ENCODE measurements around the gene C1QTNF1.

Gene C1QTNF1

GRCh38 chr17:79023886-79024771, at the start of gene C1QTNF1:
C1QTNF1 (plus strand) TSS chr17:79024169; CDS start chr17:79043969, 19,800 bp downstream.
- in situ Hi-C loops (cut with HindIII; ENCODE audit: low sequenced_read_pairs) = loop anchor here (10.0 kb wide), 1 partner anchor 851 kb away; no protein-coding TSS in a partner anchor

- in situ Hi-C loops (cut with HindIII; ENCODE audit: low sequenced_read_pairs) = no loop called here
Measured at GRCh38 chr17:78974635-78975591, 49.1 kb upstream of the C1QTNF1 start.

- in situ Hi-C loops (cut with HindIII; ENCODE audit: low sequenced_read_pairs) = no loop called here
Measured at GRCh38 chr17:78976907-78977680, 46.9 kb upstream of the C1QTNF1 start.

DNA sequence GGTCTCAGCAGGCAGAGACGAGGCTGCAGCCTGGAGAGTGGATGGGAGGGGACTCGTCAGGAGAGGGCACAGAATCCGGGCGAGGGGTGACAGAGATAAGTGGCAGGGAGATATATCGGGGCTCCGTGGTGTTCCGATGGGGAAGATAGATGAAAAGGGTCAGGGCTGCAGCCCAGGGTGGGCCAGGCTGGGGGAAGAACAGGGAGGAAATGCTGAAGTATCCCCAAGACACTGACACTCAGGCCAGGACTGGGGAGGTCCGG, 46.4 kb upstream of the C1QTNF1 start:
- in situ Hi-C loops (cut with HindIII; ENCODE audit: low sequenced_read_pairs) = no loop called here

- in situ Hi-C loops (cut with HindIII; ENCODE audit: low sequenced_read_pairs) = no loop called here
Measured at GRCh38 chr17:78977997-78978973, 45.7 kb upstream of the C1QTNF1 start.

DNA sequence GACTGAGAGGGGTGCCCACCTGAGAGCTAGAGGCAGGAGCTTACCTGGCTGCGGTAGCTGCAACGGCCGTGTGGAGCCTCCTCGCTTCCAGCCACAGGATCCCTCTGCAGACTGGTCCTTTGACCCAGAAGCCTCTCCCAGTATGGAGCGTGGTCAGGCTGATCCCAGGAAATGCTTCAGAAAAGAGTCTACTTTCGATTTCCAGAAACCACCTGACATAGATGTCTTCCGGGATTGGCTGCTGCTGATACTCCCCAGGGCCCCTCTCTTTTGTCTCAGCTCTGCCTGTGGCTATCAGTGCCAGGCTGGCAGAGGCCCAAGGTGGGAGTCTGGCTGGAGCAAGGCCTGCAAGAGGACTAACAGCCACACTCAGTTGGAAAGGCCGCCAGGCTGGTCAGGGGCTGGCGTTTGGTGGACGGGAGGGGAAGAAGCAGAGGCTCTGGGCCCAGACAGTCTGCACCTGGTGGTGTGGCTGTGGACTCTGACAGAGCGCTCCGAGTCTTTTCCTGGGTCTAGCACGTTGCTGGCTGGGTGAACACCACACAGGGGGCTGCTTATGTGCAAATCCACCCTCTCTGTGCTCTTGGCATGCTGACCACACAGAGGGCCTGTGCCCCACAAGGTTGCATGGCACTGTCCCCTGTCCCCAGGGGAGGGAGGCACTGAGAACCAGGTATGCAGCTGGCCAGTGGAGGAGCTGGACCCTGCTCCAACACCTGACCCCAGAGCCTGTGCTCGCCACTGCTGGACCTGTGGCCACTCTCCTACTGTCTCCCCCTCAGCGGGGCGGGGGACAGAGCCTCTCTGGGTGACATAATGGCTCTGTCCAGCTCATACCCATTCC, 44.0 kb upstream of the C1QTNF1 start, which contains the start of gene LGALS3BP:
TSS of gene LGALS3BP (minus strand) at position 144 of the 844 bp plus-strand sequence. CDS start 2,732 bp downstream, outside the sequence.
- in situ Hi-C loops (cut with HindIII; ENCODE audit: low sequenced_read_pairs) = no loop called here

- in situ Hi-C loops (cut with HindIII; ENCODE audit: low sequenced_read_pairs) = no loop called here
Measured at GRCh38 chr17:78980624-78980972, 43.4 kb upstream of the C1QTNF1 start.

DNA sequence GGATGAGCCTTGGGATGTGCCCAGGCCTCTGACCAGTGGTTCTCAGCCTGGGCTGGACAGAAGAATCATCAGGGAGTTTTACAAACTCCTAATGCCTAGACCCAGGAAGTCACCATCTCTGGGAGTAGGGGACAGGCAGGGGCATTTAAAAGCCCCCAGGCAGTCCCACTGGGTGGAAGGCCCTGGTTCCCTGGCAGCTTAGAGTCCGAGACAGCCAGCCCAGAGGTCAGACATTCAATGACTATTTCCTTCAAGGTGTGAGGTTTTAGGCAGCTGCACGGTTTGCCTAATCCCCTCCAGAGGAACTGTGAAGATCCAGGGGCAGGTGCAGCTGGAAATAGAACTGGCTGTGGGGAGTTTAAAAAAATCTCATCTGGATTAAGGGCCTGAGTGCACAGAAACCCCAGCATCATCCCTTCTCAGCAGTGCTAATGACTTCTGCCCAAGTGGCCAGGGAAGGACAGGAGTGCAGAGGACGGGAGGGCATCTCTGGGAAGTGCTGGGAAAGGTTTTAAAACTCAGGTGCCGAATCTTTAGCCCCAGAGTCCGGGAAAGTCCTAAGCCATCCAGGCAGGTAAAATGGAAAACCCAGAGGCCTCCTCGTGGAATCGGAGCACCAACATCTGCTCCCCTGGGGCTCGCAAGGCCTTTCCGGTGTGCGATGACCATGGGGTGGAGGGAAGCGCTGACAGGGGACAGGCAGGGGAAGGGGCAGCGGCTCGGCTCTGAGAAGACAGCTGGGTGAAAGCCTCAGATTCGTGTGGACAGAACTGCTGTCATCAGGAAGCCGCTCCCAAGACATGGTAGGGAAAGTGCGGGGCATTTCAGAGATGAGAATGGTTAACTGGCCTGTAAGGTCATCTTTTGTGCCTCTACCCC, 42.7 kb upstream of the C1QTNF1 start:
- in situ Hi-C loops (cut with HindIII; ENCODE audit: low sequenced_read_pairs) = no loop called here

- in situ Hi-C loops (cut with HindIII; ENCODE audit: low sequenced_read_pairs) = no loop called here
Measured at GRCh38 chr17:78985395-78985794, 38.6 kb upstream of the C1QTNF1 start.

GRCh38 chr17:78986048-78986648, 37.8 kb upstream of the C1QTNF1 start:
- in situ Hi-C loops (cut with HindIII; ENCODE audit: low sequenced_read_pairs) = no loop called here

DNA sequence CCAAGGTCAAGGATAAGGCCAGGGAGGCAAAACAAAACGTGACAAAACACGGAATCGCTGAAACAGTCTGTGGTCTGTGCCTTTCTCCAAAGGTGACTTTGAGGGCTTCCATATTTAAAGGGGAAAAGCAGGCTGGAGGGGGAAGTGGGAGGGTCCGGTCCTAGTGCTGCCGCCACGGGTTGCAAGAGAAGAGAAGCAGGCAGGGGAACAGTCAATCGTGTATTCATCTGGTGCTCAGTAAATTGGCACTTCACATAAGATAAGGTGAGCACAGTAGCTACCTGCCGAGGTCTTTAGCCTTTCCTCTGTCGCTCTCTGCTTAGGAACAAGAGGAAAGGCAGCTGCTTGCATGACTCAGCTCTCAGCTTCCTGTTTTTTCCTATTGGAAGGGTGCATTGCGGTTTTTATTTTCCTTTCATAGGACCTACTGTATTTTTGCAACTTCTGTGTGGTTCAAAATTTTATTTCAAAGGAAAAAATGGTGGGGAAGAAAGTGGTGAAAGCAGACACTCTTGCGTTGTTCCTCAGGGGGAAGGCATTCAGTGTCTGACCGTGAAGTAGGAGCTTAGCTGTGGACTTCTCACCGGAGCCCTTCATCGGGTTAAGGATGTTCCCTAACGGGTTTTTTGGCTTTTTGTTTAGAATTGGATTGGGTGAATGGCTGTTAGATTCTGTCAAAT, 37.2 kb upstream of the C1QTNF1 start:
- in situ Hi-C loops (cut with HindIII; ENCODE audit: low sequenced_read_pairs) = no loop called here

DNA sequence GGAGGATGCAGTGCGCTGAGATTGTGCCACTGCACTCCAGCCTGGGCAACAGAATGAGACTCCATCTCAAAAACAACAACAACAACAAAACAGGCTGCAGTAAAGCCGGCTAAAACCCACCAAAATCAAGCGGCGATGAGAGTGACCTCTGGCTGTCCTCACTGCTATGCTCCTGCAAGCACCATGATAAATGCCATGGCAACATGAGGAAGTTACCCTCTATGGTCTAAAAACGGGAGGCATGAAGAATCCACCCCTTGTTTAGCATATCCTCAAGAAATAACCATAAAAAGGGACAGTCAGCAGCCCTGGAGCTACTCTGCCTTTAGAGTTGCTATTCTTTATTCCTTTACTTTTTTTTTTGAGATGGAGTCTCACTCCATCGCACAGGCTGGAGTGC, 35.8 kb upstream of the C1QTNF1 start:
- in situ Hi-C loops (cut with HindIII; ENCODE audit: low sequenced_read_pairs) = no loop called here

DNA sequence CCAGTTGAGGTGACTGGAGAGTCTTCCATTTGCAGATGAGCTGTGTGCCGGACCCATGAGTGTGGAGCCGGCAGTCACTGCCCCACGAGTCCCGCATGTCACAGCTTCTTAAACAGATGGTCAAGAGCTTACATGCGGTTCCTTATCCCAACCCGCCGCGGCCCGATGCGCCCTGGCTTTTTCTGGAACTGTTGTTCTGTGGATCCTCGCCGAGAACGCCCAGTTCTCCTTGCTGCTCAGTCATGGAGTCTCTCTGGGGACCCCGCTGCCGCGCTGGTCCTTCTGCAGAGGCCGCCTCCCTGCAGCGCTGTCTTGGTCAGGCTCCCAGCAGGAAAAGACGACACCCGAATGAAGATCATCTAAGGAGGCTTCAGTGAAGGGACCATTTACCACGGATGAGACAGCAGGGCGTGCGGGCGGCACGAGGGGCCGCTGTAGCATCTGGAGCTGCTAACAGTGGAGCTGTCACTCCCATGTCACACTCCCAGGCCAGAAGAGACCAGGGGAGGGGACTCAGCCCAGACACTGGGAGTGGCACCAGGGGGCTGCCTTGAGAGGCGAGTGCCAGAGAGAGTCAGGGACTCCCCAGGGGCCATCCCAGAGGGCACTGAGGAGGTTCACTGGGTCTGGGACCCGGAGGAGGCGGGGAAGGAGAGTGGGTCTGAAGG, 33.5 kb upstream of the C1QTNF1 start:
- in situ Hi-C loops (cut with HindIII; ENCODE audit: low sequenced_read_pairs) = no loop called here

DNA sequence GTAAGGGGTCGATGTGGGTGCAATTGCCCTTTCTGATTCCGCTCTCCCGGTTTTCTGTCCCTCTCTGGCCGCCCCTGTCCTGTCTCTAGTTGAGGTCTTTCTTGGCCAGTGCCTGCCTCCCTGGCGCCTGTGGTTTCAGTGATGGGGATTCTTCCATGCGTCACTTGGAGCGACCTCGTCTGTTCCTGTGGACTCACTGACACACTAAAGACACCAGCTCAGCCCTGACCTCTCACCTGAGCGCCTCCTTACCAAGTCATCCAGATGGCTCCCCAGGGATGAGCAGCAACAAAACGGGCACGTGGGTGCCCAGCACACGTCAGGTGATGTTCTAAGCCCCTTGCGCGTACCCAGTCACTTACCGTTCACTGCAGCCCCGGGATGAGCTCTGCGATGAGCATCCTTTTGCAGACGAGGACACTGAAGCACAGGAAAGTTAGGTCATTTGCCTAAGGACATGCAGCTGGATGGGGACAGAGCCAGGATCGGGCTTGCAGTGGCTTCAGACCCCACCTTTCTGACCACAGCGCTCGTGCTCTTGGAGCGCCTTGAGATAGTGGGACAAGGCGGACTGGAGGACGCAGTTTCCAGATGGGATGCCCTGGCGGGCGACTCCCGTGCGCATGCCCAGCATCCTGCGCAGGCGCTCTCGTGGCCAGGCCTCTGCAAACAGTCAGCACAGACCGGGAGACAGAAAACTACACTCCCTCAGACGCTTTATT, 32.8 kb upstream of the C1QTNF1 start:
- in situ Hi-C loops (cut with HindIII; ENCODE audit: low sequenced_read_pairs) = no loop called here

- in situ Hi-C loops (cut with HindIII; ENCODE audit: low sequenced_read_pairs) = no loop called here
Measured at GRCh38 chr17:78991906-78992532, 31.9 kb upstream of the C1QTNF1 start.

Data from endothelial cell of hepatic sinusoid (primary cell).